Hematopoietic multipotent progenitor cell treated with erythropoietin and hydrocortisone succinate and interleukin-3 and kit ligand, for 17 days (in vitro differentiated cells): ENCODE measurements around the gene SULT6B1.
"Not testable (repeated sequence)": the region's sequence is repeated elsewhere in the genome, so short reads cannot be mapped to it uniquely, and the experiment has no call there.

Experiments
- DNase-seq: peaks from one replicate; pipeline ENCODE4 v3.0.0-alpha.2; 2015; ENCODE audit warnings: low spot score

Gene SULT6B1, protein sequence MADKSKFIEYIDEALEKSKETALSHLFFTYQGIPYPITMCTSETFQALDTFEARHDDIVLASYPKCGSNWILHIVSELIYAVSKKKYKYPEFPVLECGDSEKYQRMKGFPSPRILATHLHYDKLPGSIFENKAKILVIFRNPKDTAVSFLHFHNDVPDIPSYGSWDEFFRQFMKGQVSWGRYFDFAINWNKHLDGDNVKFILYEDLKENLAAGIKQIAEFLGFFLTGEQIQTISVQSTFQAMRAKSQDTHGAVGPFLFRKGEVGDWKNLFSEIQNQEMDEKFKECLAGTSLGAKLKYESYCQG

DNA sequence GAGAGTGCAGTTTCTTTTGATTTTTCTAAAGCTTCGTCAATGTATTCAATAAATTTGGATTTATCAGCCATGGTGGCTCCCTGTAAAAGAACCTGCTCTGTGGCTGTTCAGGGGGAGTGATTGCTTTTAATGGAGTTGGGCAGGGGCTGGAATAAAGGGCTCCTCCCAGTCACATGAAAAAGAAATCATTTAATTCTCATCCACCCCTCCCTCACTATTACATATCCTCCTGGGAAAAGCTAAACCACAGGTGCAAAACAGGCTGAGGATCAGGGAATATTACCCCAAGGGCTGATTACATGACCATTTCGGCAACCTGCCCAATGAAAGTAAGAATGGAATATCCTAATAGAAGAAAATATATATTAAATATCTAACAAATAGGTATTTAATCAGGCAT is at the start of gene SULT6B1:
TSS of gene SULT6B1 (minus strand) at position 101 of the 400 bp plus-strand sequence. CDS start at position 71, 30 bp downstream.
- DNase-seq: no peak

GRCh38 chr2:37232131-37232933 is 43.9 kb upstream of the SULT6B1 start:
- DNase-seq: peak; percentile 25

GRCh38 chr2:37231241-37232130 is 43.0 kb upstream of the SULT6B1 start, which contains the start of the genes CEBPZ and NDUFAF7:
TSS of gene CEBPZ (minus strand) at chr2:37231596. CDS start at chr2:37231567, 29 bp downstream.
TSS of gene NDUFAF7 (plus strand) at chr2:37231658. CDS start at chr2:37231706, 48 bp downstream.
- peak; percentile 84 for DNase-seq

- peak; percentile 20 for DNase-seq
Observed at GRCh38 chr2:37230581-37230980, 42.1 kb upstream of the SULT6B1 start.

- DNase-seq: no peak
Observed at GRCh38 chr2:37228788-37229187, 40.3 kb upstream of the SULT6B1 start.

DNA sequence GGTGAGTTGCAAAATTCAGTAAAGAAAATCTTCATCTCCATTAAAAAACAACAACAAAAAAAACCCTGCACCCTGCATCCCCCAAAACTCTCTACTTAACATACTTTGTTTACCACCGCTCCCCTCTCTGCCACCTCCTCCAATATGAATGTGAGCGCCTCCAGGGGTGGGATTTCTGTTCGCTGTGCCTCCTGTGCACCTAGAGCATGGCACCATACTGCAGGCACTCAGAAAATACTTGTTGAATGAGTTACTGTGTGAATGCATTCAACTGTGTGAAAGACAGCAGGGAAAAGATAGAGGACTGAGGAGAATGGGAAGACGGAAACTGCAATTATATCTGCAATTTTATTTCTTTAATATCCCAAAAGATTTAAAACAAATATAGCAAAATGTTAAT is 38.4 kb upstream of the SULT6B1 start:
- DNase-seq: no peak

- DNase-seq: not testable (repeated sequence)
Observed at GRCh38 chr2:37225129-37225528, 36.7 kb upstream of the SULT6B1 start.

DNA sequence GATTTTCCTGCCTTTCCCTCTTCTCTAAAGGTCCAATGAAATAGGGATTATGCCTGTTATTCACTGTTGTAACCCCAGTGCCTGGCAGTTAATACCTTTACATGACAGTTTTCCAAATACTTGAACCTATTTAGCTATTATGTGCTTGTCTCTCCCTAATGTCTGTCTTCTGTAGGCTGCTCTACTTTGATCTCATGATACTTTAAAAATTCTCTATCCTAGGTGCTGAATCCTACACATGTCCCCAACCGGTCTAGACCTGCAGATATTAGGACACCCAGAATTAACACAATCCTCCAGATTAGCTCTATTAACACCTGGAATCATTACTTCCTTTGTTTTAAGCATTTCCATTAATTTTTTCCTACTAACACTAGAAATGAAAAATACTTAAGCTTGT is 35.6 kb upstream of the SULT6B1 start:
- no peak for DNase-seq

DNA sequence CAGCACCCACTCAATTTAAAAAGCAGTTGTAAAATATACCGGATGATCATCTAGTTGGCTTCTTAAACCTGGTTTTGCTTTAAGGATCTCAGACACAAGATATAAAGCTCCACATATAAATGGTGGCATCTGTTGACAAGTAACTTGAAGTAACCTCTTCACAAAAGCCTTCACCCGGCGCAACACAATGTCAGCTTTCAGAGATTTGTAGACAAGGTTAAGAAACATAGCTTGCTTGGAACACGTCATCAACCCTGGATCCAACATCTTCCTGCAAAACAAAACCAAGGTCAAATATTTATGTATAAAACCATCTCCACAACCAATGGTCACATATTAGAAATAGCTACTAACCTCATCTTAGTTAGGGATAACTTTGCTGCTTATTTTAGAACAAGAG is 34.7 kb upstream of the SULT6B1 start:
- no peak for DNase-seq

DNA sequence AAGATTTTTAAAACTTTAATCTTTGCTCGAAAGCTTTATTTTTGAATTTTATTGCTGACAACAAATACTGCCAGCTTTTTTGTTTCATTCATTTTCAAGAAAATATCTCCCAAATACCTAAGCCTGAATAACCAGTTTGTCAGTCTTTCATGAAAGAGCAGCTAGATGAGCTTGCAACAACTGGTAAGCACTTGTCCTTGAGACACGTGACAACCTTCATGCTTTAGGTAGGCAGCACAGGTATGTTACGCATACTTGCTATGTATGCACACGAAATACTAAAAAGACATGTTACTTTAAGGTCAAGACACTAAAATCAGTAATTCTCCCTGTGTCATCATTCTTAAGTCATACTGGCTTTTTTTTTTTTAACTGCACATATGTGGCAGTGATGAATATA is 30.6 kb upstream of the SULT6B1 start:
- no peak for DNase-seq

DNA sequence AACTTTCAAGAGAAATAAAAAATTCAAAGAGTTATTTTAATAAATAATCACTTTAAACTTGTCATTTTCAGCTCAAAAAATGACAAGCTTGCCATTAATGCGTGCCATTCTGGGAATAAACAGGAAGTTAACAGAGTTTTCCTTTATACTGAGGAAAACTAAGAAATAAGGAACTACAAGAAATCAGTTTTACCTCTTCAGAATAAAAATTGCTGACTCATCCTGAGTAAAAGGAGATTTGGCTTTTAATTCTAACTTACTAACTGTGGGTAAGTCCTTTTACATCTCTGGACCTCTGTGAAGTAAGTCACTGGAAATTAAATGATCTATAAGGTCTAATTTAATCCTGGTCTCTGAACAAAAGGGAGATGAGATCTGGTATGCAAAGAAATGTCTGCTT is 26.8 kb upstream of the SULT6B1 start:
- DNase-seq: no peak

DNA sequence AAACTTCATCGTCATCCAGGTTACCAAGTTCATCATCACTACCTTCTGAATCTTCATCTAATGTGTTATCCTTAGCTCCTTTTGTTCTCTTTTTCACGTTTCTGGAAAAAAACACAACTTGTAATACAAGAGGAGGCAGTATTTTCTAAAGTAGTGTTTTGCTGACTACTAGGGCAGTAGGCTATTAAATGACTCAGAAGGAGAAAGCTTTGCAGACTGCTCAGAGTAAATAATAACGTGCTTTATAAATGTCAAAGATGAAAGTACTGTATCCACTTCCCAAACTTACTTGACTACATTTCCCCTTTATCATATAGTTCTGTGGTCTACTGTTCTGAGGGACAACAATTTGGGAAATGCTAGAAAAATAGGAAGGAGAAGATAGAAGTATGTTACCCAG is 23.5 kb upstream of the SULT6B1 start:
- no peak for DNase-seq

DNA sequence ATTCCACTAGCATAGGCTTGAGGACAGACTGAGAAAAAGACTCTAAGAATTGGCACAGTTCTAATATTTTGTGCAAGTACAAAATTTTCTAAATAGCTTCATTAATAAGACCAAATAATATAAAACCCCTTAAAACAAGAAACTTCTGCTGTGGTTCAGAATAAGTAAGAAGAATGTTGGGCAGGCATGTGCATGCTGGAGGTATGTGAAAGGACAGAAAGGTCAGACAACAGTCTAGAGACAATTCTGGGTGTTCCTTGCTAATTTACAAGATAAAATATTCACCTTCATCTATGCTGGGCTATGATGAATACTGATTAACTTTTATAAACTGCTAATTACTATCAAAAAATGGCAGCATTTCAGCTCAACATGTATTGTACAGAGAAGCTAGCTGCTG is 22.7 kb upstream of the SULT6B1 start:
- no peak for DNase-seq

GRCh38 chr2:37206760-37207159 is 18.3 kb upstream of the SULT6B1 start:
- not testable (repeated sequence) for DNase-seq

- DNase-seq: no peak
Observed at GRCh38 chr2:37205689-37206341, 17.3 kb upstream of the SULT6B1 start.

GRCh38 chr2:37205071-37205661 is 16.7 kb upstream of the SULT6B1 start:
- not testable (repeated sequence) for DNase-seq

DNA sequence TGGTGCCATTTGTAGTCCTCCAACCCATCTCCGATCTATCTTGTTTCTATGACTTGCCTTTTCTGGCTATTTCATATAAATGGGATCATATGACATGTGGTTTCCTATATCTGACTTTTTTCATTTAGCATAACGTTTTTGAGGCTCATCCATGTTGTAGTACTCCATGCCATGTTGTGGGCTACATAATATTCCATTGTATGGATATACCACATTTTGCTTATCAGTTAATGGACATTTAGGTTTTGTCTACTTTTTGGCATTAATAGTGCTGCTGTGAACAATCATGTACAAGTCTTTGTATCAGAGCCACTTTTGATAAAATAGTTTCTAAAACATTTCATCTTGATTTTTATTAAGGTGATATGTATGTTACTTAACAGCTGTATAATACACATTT is 15.2 kb upstream of the SULT6B1 start:
- no peak for DNase-seq

- no peak for DNase-seq
Observed at GRCh38 chr2:37201766-37202165, 13.3 kb upstream of the SULT6B1 start.

DNA sequence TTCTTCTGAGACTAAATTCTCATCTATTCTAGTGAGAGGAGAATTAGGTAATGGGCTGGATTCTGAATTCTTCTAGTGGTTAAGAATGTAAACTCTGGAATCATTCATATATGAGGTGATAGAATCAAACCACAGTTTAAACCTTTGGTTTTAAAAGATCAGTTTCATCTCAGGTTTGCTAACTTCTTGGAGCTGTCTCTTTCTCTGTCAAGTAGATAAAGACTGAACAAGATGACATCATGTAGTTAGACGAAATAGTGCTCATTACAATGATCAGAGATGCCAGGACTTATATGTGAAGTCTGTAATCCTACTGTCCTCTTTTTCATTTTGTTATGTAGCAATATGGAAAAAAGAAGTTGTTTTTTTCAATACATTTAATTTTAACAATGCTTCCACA is 12.7 kb upstream of the SULT6B1 start:
- DNase-seq: no peak

DNA sequence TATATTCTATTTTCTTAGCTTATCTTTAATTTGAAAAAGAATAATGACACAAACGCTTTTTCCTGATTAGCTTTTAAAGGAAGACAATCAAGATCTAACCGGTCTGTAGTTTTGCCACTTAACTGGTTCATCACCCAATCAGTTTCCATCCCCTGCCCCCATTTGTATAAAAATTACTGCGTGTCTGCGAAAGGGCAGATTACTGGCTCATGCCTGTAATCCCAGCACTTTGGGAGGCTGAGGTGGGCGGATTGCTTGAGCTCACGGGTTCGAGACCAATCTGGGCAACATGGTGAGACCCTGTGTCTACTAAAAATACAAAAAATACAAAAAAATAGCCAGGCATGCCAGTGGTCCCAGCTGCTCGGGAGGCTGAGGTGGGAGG is 10.2 kb upstream of the SULT6B1 start:
- no peak for DNase-seq
